ENCODE data around the gene CRHR1.

DNA sequence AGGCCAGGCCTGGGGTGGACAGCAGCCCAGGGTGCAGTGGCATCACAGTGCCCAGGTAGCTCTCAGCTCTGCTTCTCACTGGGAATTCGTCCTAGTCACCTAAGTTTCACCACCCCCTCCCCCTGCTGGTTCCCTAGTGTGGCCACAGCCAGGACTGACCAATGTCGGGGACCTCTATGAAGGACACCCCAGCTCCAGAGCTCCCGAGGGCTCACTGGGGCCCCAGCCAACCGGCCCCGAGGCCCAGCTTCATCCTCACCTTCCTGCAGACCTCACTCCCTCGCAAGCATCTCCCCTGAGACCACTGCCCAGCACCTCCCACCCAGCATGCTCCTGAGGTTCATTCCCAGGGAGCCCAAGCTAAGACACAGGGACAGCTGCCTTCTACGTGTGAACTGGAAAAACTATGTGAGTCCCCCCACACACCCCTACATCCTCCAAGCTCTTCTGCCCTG, 65.4 kb downstream of the CRHR1 start:
- TF ChIP-seq, protein P1, sequence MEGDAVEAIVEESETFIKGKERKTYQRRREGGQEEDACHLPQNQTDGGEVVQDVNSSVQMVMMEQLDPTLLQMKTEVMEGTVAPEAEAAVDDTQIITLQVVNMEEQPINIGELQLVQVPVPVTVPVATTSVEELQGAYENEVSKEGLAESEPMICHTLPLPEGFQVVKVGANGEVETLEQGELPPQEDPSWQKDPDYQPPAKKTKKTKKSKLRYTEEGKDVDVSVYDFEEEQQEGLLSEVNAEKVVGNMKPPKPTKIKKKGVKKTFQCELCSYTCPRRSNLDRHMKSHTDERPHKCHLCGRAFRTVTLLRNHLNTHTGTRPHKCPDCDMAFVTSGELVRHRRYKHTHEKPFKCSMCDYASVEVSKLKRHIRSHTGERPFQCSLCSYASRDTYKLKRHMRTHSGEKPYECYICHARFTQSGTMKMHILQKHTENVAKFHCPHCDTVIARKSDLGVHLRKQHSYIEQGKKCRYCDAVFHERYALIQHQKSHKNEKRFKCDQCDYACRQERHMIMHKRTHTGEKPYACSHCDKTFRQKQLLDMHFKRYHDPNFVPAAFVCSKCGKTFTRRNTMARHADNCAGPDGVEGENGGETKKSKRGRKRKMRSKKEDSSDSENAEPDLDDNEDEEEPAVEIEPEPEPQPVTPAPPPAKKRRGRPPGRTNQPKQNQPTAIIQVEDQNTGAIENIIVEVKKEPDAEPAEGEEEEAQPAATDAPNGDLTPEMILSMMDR (conservative IDR thresholded peaks at IDR 0.05): no peak
- no peak for TF ChIP-seq ZFX (IDR thresholded peaks at IDR 0.05)

Measured in C4-2B (cell line).